Ecto neural progenitor cell (in vitro differentiated cells): ENCODE results near the gene RND3.

ENCODE experiments used
- DNase-seq: peaks from one replicate; pipeline ENCODE4 v3.0.0-alpha.2; 2018; ENCODE audit warnings: low spot score

Gene RND3, protein sequence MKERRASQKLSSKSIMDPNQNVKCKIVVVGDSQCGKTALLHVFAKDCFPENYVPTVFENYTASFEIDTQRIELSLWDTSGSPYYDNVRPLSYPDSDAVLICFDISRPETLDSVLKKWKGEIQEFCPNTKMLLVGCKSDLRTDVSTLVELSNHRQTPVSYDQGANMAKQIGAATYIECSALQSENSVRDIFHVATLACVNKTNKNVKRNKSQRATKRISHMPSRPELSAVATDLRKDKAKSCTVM

DNA sequence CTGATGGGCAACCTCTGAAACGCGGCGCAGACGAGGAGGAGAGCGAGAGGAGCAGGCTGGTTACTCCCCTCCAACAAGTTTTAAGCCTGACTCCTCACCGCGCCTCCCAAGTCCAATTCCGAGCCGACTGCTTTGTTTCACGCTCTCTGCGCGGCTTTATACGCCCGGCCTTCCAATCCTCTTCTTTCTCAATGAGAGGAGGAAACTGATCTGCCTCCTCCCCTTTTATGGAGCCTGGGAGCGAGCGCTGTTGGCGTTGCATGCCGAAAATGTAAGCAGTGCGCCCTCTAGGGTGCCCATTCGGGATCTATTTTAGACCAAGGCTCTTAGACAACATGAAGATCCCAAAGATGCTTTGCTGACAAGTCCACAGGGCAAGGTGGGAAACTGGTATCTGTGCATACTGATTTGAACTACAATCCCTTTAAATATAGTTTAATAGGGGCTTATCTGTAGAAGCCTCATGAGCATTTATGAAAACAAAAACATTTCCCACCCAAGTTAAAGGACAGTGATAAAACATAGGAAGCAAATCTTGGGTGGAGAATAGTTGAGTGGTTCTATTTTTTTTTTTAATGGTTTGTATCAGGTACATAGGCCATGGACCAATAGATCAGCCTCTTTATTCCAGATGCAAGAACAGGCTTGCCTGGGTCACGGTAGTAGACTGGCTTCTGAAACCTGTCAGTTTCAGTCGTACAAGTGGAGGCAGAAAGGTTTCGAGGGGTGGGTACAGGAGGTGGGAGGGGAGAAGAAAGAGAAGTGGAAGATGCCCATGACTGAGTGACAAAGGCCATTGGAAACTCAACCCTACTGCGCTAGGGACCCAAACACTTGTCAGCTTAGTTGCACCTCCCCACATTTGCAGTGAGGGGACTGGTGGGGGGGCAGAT is at the start of gene RND3:
RND3 (minus strand) TSS at position 131 of the 893 bp plus-strand sequence. CDS start 250 bp downstream, outside the sequence.
- DNase-seq, result peak; percentile 92

DNA sequence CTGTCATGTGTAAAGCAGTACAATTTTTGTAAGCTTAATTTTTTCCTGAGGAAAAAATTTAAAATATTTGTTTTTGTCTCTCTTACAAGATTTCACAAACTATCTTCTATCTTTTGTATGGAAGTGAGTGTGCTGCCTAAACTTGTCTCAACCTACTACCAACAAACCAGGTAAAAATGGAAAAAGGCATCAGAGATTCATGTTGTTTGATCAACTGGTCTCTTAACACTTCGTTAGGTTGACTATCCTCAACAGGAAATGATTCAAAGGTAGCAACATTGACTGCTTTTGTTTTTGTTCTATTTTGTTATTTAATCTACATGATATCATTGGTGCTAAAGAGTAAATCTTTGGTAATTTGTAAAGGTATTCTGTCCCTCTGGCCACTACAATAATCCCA is 47.7 kb upstream of the RND3 start:
- no peak for DNase-seq

DNA sequence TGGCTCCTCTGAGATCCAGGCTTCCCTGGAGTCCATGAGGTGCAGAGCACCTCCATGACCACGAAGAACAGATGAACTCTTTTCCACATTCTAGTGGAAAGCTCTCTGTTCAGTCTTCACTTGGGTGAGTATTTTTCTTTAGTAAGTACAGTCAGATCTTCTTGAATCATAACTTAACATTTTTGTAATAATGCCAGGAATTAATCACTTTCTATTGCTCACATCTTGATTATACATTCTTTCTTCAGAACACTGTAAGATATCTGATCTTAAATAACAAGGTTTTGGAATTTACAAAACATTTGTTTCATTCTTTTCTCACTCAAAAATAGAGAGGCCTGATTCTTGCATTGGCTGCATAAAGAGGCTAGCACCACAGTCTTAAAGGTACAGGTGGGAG is 45.4 kb upstream of the RND3 start:
- DNase-seq, result no peak

DNA sequence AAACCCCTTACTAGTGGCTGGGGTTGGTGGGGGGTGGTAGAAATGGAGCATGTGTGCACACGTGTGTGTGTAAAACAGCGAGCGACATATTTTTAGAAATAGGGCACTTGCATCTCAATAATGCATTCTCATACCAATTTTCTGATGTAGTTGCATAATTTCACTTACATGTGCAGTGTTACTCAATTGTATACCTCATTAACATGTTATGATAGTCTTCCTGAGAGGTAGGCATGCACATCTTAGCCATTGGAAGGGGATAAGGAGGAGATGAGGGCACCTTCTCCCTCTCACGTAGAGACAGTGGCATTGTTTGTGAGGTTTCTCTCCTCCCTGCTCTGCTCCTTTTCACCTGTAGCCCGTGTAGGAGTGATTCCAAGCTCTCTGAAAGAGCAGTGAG is 44.6 kb upstream of the RND3 start:
- DNase-seq, result no peak

DNA sequence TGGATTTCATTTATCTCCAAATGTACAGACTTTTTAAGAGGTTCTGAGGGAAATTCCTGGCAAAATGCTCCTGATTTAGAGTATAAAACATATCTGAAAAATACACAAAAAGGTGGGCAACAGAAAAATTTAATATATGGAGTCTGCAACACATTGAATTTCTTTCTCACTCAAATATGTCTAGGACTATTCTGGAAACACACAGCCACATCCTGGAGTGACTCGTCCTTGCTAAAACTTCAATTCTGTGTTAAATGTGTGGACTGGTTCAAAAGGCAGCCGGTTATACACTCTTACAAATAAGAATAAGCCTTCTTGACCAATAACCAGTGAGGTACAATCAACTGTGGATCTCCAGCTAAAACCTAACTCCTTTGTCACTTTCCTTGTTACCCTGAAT is 44.1 kb upstream of the RND3 start:
- DNase-seq, result no peak

DNA sequence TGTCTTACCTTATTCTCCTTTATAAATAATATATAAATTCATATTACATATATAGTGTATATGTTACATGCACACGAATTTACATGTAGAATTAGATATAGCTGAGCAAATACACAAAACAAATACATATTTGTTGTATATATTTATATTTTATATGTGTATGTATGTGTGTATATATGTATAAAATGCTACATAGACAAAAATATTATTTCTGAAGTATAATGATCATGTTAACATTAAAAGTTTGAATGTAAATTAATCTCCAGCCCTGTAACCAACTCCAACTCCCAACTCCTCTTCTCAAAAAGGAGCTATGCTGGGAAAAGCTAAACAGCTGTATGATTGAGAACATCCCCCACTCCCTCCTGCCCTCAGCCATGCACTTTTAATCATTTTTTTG is 42.7 kb upstream of the RND3 start:
- DNase-seq, result no peak

DNA sequence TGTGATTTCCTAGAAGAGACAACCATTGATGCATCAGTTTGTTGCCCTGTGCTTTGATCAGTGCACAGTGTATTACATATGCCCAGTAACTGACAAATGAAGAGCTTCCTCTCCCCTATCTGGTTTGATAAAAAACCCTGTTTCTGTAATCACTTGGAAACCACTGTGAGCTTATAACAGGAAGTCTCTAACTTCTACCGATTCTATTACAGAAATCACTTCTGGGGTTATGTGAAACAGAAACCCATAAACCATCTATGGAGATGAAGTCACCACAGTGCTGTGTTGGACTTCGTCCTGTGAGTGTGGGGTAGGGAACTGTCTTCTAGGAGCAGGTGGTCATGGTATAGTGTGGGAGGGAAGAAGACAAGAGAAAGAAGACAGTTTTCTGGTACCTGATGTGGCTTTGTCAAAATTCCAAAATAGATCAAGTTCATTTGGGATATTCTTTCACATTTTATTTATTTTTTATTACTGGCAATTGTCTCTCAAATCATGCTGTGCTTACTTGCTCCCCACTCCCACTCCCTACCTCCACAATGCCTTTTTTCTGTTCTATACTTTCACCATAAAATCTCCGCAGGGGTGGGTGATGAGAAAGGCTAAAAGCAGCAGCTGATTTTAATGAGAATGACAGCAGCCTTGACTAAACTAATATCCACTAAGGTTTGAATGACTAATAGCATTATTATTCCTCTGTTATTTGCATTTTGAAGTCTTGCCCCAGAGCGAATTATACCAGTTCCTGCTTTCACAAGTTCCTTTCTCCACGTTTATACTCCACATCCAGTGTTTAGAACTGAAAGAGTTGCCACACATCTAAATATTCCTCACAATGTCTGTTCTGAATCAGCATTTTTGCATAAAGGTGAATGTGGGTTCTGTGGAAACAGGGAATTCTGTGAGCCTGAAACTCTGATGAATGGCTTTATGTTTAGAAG is 41.7 kb upstream of the RND3 start:
- no peak for DNase-seq

DNA sequence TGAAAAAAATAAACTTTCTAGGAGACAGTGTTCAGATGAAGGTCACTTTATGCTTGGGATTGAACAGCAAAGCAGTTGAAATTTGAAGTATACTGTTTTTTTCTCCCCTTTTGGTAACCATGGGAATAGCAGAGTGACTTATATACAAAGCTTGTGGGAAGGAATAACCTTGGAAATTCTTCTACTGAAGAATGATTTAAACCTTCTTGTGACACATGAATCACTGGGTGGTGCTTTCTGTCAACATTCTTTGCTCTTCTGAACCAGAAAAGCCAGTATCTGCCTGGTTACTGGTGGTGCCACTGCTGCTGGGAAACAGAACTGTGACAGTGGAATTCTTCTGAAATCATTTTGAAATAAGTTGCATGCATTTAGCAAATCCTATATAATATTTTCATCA is 39.4 kb upstream of the RND3 start:
- no peak for DNase-seq

DNA sequence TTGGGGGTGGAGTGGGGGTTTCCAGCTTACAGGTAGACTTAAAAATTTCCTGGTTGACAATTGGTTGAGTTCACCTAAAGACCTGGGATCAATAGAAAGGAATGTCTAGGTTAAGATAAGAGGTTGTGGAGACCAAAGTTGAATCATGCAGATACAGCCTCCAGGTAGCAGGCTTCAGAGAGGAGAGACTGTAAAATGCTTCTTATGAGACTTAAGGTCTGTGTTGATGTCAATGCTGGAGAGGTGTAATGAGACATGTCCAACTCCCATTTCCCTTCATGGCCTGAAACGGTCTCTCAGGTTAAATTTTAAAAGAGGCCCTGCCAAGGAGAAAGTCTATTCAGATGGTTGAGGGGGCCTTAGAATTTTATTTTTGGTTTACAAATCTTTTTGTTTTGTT is 38.5 kb upstream of the RND3 start:
- DNase-seq, result no peak

DNA sequence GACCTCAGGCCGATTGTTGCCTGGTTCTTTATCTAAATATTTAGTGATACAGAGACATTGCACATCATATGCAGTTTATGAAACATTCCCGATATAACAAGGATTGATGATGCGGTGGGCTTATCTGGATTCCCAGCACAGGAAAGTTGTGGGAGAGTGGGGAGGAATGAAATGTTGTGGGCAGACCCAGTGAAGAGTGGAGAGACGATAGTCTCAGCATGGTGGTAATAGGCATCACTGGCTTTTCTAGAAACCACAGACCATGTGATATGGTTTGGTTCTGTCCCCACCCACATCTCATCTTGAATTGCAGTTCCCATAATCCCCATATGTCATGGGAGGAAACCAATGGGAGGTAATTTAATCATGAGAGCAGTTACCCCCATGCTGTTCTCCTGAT is 34.8 kb upstream of the RND3 start:
- no peak for DNase-seq

DNA sequence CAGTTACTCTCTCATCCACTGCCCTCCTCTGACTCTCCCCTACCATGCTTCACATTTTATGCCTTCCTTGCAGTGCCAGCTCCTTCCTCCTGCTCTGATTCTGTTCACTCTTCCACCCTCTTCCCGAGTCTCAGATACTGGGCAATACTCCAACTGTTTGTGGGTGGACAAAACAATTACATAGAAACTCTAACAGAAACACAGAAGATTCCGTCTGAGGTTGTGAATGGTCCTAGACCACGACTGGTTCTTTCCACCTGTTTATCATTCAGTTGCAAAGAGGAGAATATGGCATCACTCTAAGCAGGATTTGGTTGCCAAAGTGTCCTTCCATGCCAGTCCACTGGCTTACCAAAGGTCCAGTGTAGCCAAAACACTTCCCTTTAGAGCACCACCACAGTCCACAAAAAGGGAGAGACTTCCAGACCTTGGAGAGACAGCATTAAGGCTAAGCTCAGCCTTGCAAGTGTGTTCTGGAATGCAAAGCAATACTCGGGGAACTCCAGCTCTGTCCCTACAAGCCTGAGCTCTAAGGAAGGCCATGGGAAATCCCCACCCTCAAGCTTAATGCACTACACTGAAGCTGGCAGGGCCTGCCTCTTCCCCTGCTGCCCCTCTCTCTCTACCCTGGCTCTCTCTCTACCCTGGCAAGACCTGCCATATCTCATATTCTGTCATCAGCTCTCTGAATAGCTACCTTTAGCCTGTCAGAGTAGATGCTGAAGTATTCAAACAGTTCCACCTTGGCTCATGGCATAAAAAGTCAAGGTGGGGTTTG is 33.6 kb upstream of the RND3 start:
- no peak for DNase-seq

DNA sequence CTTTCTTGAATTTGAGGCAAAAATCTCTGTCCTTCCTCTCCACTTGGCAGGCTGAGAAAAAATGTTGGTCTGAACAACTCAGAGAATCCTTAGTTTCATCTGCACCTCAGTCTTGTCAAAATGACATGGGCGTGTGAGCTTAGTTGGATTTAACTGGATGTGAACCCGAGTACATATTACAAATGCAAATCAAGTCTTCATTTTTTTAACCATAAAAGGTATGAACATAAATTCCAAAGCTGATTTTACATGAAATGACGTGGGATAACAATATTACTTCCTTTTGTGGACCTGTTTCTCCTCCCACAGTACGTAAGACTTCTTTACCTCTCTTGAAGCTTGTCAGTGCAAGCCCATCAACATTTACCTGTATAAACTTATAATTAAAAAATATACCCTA is 32.6 kb upstream of the RND3 start:
- no peak for DNase-seq

DNA sequence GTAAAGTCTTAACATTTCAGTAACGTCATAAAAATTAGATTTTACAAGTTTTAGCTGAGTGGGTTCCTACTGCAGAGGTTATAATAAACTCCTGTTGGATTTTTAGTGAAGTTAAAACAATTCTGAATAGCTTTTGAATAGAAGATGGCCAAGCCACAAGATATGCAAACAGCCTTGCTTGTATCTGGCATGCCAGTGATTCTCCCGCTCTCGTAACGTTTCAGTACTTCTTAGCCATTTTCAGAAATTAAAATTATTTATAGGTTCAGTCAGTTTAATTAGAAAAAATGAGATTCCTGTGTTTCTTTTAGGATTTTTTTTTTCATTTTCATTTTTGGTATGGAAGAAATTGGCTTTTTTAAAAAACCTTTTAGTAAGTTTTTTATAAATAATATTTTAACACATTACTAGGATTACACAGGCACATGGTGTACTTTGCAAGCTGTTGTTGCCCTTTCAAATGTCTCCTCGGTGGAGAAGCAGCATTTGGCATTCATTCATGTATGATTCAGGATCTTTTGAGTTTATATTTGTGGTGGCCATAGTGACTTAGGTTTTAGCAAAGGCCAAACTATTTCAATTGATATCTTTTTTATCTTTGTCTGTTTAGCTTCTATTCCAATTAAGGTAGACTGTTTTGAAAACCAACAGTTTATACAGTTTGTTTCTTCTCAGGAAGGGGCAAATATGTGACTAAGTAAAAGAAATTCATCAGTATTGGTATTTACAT is 30.6 kb upstream of the RND3 start:
- DNase-seq, result no peak

DNA sequence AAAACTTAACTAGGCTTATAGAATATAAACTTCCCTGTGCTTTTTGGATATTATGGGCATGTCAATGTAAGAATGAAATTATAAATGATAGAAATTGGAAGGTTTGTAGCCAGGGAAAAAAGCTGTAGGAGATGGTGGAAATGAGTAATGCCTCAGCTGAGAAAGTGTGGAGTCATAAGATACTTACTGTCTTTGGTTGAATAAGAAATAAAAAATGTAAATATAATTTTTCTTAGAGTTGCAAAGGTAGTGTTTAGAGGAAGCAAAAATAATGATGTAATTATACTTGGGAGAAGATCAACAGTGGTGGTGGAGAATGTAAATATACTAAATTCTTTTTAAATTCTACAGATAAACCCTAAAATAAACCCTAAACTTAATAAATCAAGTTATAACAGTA is 26.2 kb upstream of the RND3 start:
- DNase-seq, result no peak

DNA sequence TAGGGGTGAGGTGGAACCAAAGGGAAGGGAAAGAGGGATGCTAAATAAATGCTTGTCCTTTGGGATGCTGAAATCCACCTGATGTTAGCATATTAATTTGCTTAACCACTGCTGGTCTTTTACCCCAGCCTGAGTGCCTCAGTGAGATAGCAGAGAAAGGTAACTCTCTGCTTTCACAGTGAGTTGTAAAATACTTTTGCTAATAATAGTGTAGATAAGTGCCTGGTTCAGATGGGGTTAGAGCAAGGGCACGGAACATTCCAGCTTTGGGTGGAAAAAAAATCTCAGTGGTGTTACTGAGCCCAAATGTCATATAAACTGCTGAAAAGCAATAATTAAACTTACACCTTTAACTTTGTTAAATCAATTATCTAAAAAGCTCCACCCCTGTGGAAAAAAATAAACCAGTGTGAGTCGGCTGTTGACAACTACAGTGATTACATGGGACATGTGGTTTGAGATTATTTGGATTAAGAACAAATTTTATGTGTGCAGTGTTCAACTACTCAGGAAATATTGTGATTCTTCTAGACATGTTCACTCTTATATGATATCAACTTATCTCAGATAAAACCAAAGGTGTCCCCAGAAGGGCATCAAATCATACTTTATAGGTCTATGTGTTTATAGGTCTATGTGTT is 21.1 kb upstream of the RND3 start:
- DNase-seq, result no peak

DNA sequence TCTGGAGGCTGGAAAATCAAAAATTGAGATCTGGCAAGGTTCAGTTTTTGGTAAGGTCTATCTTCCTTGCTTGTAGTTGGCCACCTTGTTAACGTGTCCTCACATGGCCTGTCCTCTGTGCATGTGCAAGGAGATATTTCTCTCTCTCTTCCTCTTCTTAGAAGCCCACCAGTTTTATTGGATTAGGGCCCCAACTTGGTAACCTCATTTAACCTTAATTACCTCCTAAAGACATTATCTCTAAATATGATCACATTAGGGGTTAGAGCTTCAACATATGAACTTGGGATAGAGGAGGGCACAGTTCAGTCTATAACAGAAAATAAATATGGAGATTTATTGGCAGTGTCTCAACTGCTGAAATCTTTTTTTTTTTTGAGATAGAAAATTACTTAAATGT is 19.6 kb upstream of the RND3 start:
- no peak for DNase-seq

DNA sequence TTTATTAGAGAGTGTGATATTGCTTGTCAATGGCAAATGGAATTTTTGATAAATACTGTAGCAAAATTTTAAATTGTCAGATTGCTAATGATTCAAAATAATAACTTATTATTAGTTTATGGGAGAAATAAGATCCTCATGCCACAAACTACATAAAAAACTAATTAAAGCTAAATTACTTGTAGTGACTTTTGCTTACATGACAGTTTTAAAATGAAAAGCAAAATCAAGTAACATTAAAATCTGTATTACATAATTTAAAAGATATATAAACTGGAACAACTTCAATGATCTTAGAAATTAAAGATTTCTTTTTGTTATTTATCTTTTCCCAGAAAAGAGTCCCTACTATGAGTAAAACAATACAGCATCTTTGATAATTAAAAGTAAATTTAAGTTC is 17.7 kb upstream of the RND3 start:
- no peak for DNase-seq

DNA sequence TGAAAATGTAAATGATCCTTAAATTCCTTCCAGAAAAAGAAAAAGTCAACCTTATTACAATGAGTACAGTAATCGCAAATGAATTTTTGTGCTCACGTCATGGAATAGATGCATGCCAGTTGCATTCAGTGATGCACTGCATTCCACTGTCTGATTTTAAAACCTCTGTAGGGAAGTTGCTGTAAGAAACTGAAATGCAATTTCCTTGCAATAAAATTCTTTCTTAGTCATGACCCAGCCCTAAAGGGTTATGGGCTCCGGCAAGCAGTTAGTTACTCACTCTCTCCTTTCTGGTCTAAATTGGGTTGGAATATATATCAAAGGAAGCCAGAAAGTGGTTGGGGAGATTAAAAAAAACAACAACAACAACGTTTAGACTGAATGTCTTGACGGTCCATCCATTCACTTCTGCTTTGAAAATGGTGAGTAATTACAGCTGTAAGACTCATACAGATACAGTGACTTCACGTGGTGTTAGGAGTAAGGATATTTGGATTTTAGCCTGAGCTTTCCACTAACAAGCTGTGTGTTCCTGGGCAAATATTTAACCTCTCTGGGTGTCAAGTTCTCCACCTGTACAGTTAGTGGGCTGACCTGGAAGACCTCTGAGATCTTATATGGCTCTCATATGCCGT is 8.6 kb upstream of the RND3 start:
- DNase-seq, result no peak

DNA sequence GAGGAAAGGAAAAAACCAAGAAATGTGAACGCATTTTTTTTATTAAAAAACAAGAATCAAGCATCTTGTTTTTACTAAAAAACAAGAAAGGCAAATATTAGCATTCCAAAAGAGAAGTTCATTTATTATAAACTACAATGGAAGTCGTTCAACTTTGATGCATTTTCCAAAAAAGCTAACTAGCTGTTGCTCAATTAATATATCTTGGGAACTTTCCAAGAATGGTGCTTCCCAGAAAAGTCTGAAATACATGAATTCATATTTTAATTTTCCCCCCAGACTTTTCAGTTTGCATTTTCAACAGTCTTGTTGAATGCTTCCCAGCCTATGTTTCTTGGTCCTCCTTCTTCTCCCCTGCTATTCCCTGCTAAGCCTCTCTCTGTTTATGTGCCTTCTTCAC is 7.5 kb upstream of the RND3 start:
- DNase-seq, result no peak
